HG03432 (cell line): Measurements from ENCODE around the gene POLR1A.

Source experiments
- ATAC-seq: cut with Tn5 transposase; IDR thresholded peaks from one replicate; pipeline ENCODE4 v1.9.1; 2021; ENCODE audit warnings: mild to moderate bottlenecking, moderate library complexity; ENCODE audit not compliant: unreplicated experiment

POLR1A gene

DNA sequence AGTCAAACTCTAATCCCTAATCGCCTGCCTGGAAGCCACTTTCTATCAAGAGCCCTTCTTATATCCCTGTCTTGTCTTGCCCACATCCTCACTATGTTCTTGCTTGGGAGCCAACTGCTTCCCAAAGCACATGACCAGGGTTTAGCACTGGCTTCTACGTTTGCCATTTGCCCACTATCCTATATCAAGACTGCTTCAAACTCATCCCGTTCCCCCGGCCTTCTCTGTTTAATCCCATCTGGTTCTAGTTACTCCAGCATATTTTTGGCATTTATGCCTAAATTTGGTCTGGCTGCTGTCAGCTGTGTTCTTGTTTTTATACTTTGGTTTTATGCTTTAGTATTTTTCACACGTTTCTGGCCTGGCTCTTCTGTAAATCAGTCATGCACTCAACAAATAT is 40.2 kb downstream of the POLR1A start:
- no peak for ATAC-seq

DNA sequence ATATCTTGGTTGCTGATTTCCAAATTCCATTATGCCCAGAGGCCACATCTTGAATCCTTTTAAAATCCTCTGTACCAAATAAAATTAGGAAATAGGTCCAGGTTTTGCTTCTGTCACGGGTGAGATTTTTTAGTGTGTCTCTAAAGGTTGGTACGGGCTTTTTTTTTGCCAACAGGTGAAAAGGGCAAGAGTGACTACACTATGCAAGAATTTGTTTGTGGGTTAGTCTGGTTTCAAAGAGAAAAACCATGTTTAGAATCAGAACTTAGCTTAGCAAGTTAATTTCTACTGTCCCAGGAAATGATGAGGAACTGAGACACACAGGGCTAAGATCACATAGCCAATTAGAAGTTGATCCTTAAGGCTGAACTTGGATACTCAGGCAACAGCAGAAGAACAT is 41.7 kb downstream of the POLR1A start:
- ATAC-seq = no peak

DNA sequence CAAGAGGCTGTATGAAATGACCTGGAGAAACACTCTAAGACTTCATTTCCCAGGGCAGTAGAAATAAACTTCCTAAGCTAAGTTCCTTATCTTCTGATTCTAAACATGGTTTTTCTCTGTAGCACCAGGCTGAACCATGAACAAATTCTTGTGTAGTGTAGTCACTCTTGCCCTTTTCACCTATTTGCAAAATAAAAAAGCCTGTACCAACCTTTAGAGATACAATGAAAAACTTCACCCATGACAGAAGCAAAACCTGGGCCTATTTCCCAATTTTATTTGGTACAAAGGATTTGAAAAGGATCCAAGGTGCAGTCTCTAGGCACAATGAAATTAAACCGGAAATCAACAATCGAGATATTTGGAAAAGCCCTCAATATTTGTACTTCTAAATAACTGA is 43.6 kb downstream of the POLR1A start:
- ATAC-seq = no peak

DNA sequence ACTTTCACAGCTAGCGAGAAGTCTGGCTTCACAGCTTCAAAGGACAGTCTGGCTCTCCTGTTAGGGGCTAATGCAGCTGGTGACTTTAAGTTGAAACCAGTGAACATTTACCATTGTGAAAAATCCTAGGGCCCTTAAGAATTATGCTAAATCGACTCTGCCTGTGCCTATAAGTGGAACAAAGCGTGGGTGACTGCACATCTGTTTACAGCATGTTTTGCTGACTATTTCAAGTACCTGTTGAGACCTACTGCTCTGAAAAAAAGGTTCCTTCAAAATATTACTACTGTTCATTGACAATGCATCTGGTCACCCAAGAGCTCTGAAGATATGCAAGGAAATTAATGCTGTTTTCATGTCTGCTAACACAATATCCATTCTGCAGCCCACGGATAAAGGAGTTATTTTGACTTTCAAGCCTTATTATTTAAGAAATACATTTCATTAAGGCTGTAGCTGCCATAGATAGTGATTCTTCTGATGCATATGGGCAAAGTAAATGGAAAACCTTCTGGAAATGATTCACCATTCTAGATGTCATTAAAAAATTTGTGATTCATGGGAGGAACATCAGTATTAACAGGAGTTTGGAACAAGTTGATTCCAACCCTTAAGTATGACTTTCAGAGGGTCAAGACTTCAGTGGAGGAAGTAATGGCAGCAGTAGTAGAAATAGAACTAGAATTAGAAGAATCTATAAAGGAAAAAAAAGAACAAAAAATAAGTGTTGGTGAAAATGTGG is 48.9 kb downstream of the POLR1A start:
- ATAC-seq = no peak

DNA sequence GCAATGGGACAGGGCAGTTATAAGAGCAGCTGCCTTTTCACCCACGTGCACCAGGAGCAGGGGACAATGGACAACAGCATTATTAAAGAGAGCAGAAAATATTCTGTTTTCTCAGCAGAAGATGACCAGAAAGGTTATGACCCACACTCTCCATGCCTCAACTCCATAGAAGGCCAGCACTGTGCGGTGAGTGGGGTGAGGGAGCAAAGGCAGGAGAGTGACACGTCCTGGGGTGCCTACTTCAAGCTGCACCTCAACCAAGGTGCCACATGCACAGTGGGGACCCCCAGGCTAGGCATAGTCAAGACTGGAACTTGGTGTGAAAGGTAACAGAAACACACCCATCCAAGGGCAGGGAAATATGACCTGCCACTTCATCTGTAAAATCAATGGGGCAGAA is 50.4 kb downstream of the POLR1A start:
- no peak for ATAC-seq

DNA sequence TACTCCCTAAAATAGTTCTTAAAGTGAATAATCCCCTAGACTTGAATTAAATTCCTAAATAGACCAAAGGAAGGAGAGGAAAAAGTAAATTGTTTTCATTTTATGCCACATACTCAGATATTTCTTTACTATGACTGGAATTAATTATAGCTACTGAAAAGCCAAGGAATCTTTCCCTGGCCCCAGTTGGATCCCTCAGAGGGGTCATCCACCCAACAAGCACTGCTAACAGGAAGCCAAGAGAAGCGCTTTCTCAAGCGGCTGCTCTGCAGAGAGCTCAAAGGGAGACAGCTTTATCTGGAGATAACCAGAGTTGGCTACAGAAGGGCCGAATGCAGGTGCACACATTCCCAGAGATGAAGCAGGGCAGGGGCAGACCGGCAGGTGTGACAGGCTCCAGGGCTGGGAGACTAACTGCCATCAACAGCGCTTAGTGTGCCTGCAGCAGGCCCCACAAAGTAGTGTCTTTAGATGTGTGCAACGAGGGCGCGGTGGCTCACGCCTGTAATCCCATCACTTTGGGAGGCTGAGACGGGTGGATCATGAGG is 51.1 kb downstream of the POLR1A start:
- no peak for ATAC-seq

DNA sequence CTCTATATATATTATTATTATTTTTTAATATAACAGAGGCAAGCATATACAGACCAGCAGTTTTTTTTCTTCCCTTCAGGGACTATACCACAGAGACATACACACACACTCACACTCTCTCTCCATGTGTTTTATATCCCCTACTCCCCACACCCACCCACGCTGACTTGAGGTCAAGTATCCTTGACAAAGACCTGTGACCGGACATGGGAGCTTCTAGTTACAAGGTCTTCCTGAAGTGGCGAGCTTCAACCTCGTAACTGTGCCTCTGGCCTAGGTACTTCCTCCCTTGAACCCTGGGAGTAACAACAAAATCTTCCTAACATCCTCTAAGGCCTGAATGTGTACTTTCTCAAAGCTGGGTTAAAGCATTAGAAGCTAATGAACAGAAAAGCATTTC is 52.5 kb downstream of the POLR1A start:
- no peak for ATAC-seq

DNA sequence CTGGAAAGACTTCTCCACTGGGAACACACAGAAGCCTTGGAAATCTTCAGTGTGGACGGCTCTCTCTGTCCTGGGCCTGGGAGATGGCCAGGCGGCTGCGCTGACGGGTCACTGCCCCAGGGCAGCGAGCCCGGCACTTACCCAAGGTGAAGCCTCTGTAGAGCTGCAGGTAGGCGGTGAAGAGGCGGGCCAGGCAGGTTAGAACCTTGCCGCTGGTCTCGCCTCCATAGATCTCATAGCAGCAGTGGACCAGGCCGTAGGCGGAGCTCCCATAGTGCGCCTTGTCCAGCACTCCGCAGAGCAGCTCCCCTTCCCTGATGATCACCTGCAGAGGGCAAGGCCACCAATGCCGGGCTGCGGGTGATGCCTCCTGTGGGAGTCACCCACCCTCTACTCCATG is 53.0 kb downstream of the POLR1A start:
- no peak for ATAC-seq

DNA sequence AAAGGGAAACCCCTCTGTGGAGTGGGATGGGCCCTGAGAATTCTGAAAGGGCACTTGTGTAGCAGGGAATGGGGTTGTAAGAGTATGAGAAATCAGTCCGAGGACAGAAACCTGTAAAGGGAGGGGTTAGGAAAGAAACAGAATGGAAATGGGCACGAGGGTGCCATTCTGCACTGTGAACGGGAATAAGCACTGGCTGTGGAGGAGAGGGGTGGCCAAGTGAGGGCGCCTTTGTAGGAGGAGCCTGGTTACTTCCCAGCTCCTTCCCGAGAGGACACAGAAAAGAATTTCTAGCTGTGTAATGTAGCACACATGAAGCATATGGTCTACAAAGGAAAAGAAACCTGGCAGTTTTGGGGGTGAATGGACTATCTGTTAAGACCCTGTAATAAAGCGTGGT is 53.4 kb downstream of the POLR1A start:
- no peak for ATAC-seq

DNA sequence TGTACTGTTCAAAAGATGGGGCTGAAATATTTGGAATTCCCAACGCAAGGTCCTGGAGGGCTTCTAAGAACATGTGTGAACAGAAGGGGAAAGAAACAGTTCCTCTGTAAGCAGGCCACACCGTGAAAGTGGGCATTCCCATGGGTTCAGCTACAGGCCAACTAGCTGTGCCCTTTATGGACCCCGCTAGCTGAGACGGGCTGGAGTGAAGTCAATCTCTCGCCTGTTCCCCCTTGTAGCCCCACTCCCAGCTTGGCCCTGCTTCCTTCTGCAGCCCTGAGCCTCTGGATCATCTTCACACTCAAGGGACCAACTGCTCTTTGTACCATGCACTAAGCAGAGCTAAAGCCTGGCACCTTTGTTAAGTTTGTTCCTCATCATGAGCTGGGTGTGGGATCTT is 55.4 kb downstream of the POLR1A start:
- no peak for ATAC-seq

DNA sequence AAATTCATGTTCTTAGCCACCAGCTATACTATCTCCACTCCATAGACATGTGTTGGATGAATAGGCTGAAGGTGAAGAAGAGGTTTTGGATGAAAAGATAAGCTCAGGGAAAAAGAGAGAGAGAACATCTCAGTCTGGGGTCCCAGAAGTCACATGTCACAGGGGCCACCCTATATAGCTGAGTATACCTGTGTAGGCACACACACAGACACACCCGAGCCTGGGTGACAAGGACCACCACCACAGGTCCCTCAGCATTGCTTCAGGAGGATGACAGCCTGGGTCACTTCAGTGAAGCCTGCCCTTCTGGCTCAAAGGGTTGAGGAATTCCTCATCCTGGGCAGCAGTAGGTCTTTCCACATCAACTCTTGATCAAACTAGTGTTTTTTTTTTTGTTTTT is 56.2 kb downstream of the POLR1A start:
- no peak for ATAC-seq

DNA sequence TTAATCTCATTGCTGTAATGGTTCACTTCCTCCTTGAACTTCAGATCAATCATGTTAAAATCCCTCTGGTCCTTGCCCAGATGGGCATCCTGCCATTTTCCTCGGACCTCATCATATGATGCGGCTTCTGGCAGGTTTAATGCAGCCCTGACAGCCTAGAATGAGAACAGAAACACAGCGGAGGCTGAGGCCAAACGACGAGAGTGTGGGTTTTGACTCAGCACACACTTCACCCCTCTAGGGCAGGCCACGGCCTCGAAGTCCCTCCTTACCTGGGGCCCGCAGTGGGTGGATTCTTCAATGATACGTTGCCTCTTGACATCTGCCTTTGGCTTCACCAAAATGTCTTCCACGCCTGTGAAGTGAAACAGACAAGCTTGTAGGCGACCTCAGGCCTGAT is 56.8 kb downstream of the POLR1A start:
- no peak for ATAC-seq

DNA sequence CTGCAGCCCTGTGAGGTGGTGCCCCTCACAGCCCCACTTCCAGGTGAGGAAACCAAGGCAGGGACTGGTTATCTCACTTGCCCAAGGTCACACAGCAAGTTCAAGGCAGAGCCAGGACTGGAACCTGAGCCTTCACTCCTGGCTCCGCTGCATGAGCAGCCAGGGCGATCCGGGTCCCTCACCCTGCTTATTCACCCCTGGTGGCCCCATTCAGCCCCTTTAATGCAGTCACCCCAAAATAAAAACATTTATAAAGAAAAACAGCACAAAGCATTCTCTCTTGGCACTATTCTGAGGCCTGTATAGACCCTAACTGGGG is 57.3 kb downstream of the POLR1A start:
- ATAC-seq = no peak

DNA sequence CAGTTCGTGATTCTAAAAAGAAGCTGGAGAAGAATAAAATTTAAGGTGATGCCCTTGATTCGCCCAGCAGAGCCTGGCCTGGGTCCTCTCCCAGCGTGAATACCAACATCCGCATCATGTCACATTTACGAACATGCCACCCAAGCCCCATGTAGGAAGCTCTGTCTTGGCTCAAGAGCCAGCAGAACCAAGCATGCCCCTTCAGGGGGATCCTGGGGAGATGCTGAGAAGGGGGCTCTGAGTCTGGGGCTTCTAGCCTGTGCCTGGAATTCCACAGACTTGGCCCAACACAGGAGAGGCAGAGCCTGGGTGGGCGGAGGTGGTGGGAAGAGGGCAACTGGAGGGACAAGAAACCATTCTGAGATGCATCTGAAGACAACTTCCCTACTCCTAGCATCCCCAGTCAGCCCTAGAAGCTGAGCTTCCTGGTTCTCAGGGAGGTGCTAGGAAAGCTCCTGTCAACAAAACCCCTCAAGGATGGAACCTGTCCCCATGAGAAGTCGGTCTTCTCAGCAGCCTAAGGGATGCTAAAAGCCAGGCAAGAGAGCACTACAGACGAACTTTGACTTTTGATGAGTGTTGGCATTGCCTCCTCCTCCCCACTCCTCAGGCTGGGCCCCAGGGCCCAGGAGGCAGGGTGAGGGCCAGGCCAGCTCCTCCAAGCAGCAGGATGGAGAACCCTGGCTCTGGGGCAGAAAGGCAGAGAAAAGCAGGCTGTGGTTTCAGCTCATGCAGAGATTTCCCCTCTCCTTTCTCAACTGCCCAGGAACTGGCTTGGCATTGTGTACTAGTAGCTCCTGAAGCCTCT is 57.9 kb downstream of the POLR1A start:
- no peak for ATAC-seq

DNA sequence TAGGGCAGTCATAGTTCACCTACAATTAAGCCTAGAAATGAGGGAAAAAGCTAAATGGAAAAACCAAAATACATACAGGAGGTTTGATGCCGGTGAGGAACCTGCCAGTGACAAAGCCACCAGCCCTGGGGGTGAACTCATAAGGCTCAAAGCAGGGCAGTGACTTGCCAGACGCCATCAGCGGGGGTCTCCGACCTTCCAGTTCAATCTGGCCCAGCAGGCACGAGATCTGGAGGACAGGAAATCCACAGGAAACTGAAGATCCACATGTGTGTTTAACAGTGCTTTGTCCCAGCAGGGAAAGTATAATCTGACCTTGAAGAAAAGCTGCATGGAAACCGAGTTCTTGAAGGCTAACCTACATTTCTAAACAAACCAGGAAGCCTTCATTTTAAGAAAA is 60.1 kb downstream of the POLR1A start:
- ATAC-seq = no peak

DNA sequence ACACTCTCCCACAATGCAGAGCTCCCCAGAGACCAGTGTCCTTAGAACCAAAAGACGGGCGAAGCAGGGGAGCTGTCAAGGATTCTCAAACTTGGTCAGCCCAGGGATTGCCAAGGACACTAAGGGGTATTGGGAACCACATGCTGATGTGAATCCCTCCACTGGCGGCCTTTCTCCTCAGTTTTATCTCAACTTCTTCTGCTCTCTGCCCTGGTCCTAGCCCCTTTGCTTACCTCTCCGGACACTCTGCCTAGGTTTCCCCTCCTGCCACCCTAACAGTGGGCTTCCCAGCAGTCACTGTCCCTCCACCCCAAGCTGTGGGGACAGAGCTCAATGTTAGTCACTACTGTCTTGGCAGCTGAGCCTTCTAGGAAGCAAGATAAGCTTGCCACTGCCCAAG is 61.1 kb downstream of the POLR1A start:
- ATAC-seq = no peak

DNA sequence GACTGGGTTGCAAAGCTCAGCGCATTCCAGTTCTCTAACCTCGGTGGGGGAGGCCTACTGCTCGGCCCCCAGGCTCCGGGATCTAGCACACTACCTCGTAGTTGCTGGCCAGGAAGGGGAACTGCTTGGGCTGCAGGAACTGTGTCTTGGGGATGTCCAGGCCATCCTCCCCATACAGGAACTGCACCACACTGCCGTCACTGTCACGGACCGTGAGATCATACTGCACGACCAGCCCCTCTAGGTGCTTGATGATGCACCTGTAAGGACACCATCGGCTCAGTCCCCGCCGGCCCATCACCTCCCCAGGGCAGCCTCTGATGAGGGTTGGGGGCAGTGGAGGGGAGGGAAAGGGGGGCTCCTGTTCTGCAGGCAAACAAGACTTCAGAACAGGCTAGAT is 61.6 kb downstream of the POLR1A start:
- no peak for ATAC-seq

DNA sequence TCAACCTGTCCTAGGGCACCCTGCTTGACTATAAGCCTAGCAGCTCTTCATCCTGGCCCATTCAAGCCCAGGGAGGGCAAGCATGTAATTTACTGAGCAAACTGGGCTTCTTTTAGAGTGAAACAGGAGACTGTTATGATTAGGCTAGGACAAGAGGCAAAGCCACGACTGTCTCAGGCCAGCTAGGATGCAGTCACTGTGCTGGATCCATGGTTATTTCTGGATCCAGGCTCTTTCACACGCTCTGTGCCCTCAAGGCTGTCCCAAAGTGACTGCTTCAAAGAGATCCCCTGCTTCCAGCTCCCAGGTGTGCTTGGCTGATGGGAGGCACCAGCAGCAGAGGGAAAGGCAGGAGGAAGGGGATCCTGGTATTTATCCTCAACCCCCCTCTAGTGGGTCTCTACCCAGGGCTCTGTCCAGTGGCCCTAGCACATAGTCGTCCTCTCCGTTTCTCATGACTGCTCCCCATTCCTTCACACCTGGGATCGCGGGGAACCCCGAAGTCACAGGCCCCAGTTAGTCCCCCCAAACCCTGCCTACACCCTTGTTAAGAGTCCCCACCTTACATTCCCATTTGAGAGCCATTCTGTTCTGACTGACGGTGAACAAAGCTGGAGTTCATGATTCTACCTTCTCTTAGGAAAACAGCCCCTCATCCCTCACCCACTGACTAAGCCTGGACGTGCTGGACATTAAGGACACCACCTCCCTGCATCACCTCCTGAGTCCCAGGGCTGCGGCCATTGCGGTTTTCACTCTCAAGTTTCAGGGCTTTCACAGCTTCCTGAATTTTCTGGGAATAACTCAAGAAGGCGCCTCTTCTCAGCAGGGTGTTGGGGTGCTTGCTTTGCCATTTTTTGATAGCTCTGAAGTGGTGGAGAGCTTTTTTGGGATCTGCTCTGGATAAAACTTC is 63.2 kb downstream of the POLR1A start:
- no peak for ATAC-seq

DNA sequence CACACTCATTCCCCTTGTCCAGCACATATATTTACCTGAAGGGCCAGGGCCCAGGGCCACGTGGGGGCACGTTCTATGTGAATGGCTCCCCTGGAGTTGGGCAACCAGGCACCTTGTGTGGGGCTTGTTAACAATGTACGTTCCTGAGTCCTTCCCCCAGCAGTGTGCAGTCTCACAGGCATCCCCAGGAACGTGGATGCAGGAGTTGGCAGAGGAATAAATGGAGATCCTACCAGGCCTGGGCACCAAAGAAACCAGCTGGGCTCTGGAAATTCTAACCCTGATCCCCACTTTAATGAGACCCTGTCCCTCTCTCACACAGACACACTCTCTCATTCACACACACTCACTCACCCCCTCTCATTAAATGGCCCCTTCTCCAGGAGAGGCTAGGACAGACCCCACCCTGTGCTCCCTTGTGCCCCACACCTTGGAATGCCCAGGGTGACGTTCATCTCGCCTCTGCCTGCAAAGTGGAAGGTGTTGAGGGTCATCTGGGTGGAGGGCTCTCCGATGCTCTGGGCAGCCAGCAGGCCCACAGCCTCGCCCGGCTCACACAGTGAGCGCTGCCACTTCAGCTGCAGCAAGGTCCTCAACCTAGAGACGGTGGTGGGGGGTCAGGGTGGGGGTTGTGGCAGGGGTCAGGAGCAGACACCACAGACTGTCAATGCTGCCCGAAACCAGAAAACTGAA is 65.6 kb downstream of the POLR1A start:
- ATAC-seq = no peak

DNA sequence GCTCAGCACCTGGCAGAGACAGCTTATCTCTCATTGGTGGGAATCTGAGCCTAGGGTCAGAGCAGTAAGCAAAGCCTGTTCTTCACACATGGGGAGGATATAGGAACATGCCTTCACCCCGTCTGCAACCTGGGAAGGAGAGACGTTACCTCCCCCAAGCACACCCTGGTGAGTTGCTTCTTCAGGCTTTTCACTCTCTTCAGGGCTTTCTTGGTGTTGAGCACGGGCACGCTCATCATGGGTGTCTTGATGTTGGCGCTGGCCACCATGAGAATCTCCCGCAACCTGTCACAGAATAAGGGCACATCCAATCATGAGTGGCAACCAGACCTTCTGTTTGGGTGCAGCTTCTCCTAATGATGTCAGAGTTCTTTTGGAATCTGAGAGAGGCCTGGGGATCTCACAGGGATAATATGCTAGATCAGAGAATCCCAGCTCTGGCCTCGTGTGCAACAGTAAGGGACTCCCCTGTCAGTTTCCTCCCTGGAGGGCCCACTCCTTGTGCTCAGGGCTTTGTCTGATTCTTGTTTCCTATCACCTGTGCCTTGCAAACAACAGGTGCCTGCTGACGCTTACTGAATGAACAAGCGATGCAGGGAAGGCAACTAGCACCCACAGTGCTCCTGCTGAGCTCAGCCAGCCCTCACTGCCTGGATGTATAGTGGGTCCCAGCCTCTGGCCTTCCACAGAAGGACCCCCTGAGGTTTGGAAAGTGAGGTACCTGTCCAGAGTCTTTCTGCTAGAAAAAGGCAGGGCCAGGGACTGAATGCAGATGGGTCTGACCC is 66.3 kb downstream of the POLR1A start:
- ATAC-seq = no peak
